HG03097 (cell line): Measurements from ENCODE around the gene MAFG.

Experiments used
- ATAC-seq: cut with Tn5 transposase; IDR thresholded peaks from one replicate; pipeline ENCODE4 v1.9.1; 2021; ENCODE audit not compliant: unreplicated experiment, low FRiP score

MAFG gene

GRCh38 chr17:81870981-81871386, 56.6 kb downstream of the MAFG start, which contains the start of gene ARHGDIA:
TSS of gene ARHGDIA (minus strand) at chr17:81871337. CDS start at chr17:81869930, 1,407 bp downstream.
- ATAC-seq: peak; percentile 8

- ATAC-seq: no peak
These were observed 57.2 kb downstream of the MAFG start for GRCh38 chr17:81870131-81870980.

DNA sequence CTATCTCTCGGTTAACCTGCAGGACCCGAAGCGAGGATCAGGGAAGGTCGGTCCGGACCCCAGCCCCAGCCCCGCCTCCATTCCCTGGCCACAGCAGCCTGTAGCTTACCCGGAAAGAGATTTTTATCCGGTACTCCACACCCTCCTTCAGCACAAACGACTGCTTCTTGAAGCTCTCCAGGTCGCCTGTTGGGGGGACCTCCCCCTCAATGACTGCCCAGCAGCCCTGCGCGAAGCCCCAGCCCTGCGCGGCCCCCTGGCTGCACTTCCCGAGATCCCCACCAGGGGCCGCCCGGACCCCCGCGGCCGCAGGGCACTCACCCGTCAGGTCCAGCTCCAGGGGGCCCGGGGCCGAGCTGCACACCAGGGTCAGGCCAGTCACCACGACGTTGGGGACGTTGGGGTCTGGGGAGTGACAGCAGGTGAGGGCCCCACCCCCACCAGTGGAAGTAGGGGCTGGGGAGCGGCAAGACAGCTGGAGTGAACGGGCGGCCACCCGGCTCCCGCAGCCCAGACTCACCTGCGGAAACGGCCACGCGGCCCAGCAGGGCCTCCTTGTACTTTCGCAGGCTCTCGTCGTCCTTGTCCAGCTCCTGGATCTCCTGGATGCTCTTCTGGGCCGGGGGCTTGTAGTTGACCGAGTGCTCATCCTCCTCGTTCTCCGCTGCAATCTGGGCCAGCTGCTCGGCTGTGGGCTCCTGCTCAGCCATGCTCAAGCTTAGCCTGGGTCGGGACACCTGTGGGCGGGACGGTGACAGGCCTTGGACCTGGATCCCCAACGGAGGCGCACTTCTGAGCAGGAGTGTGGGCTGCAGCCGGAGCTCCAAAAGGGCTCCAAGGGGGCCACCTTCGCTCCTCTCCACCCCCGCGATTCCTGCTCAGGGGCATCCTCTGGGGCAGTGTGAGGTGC, 58.1 kb downstream of the MAFG start:
- no peak for ATAC-seq

DNA sequence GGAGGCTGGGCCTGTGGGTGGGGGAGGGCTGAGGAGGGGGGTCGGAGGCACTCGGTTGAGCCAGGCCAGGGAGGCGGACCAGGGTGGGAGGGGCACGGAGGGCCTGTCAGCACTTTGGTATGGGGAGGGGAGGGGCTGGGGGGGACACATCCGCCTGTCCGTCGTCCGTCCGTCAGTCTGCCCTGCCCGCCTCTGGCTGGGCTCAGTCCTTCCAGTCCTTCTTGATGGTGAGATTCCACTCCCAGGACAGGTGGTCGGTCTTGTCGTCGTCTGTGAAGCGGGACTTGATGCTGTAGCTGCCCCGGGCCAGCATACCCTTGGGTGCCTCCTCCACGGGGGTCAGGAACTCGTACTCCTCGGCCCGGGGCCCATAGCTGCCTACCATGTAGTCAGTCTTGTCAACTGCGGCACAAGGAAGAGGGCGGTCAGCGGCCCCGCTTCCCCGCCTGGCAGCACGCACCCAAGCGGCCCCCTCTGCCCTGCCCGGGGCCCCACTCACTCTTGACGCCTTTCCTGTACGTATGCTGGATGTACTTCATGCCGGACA, 58.8 kb downstream of the MAFG start:
- ATAC-seq: no peak
